22Rv1 (cell line): ENCODE measurements around the gene SERPINE1.

Source experiments
- H3K27ac ChIP-seq: fragments of 450-650 bp; 2 replicates; pipeline ENCODE4 v1.5.1; 2017
- ZFX ChIP-seq: fragments of 450-650 bp; IDR thresholded peaks from 2 replicates; pipeline ENCODE4 v1.6.1; 2017; ENCODE audit warnings: antibody characterized with exemption, borderline replicate concordance
- TF ChIP-seq, protein P1 (sequence below): fragments of 450-650 bp; IDR thresholded peaks from 2 replicates; pipeline ENCODE4 v1.5.1; 2017; ENCODE audit warnings: mild to moderate bottlenecking

The SERPINE1 gene

GRCh38 chr7:101126651-101127459, at the start of gene SERPINE1:
TSS of gene SERPINE1 (plus strand) at chr7:101127104. CDS start at chr7:101128394, 1,290 bp downstream.
- no peak within 1 kb of the TSS for H3K27ac ChIP-seq

DNA sequence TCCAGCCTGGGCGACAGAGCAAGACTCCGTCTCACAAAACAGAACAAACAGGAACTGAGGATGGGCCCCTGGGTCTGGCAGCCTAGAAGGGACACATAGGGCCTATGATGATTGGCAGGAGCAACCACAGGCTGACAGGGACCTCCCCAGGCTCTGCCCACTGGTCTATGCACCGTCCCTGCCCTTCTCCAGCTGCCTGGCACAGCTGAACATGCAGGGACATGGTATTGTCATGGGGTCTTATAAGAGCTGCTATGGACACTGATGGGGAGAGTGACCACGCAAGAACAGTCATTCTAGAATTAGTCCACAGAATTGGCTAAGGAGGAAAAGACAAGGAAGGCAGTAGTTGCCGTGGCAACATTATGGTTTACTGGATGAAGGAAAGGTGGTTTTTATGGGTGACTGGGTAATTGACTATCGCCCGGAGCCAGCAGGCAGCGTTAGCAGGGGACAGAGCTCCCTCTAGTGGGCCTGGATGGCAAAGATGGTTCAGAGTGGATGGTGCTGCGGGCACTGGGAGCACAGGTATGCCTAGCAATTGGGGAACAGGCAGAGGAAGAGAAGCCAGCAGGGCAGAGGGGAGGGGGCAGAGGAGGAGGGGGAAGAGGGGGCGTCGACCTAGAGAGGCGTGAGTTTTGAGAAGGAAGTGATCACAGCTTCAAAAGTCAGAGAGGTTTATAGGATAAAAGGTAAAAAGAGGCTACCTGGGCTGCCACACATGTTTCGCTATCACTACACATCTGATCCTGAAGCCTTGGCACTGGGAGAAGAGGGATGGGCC, 49.4 kb upstream of the SERPINE1 start:
- TF ChIP-seq, protein P1, sequence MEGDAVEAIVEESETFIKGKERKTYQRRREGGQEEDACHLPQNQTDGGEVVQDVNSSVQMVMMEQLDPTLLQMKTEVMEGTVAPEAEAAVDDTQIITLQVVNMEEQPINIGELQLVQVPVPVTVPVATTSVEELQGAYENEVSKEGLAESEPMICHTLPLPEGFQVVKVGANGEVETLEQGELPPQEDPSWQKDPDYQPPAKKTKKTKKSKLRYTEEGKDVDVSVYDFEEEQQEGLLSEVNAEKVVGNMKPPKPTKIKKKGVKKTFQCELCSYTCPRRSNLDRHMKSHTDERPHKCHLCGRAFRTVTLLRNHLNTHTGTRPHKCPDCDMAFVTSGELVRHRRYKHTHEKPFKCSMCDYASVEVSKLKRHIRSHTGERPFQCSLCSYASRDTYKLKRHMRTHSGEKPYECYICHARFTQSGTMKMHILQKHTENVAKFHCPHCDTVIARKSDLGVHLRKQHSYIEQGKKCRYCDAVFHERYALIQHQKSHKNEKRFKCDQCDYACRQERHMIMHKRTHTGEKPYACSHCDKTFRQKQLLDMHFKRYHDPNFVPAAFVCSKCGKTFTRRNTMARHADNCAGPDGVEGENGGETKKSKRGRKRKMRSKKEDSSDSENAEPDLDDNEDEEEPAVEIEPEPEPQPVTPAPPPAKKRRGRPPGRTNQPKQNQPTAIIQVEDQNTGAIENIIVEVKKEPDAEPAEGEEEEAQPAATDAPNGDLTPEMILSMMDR: peak; percentile 99
- TF ChIP-seq ZFX: no peak
- H3K27ac ChIP-seq: no peak overlapping the region

More at GRCh38 chr7:101126651-101127459, at the start of gene SERPINE1:
- TF ChIP-seq, protein P1: peak; percentile 18; the same call in 1 of the 2 replicates
- no peak for TF ChIP-seq ZFX

DNA sequence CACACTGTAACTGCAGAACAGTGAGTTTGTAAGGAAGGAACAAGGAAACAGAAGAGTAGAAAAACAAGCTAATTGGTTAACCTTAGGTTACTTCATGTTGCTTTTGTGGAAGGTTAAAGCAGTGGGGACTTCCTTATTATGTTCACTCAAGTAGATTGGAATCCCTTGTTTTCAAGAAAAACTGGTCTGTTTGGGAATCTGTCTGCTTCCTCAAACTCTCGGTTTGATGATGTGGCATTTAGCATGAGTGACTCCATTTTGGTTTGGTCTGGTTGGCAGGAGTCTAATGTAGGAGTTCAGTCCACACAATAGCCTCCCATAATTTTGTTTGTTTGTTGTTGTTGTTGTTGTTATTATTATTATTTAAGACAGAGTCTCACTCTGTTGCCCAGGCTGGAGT, 45.5 kb upstream of the SERPINE1 start:
- no peak for TF ChIP-seq ZFX
- TF ChIP-seq, protein P1: no peak
- no peak overlapping the region for H3K27ac ChIP-seq

- H3K27ac ChIP-seq: peak overlapping the region; percentile 94
These were observed 42.1 kb upstream of the SERPINE1 start for GRCh38 chr7:101084865-101085161.

DNA sequence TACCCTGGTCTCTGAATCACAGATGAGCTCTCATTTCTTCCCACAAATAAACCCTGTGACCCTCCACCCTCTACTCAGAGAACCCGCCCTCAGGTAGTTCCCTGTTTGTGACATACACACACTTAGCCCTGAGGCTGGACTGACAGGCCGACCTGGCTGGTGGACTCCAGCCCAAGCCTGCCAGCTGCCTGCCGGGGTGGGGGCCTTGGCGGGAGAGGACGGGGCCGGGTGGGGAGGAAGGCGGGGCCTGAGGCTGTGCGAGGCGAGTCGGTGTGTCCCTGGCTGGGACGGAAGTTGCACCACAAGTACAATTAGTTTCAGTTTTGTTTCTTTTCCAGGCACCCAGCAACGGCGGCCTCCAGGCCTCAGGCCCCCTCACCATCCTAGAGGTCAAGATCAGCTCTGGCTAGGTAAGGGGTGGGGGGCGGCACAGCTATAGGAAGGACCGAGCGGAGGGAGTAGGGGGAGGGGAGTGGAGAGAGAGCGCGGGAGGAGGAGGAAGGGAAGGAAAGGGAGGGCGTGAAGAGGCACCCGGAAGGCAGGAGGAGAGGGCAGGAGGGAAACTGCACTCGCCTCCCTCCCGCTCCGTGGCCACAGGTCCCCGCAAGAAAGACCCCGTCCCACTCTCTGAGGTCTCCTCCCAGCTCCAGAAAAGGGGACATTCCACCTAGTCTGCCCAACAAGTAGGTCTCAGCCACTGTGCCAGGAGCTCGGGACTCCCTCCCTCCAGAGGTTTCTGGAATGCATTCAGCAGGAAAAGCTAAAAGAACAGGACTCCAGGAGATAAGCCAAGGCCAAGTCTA, 41.5 kb upstream of the SERPINE1 start, which contains the start of gene TRIM56:
TSS of gene TRIM56 (plus strand) at position 320 of the 803 bp plus-strand sequence. CDS start 1,832 bp downstream, outside the sequence.
- TF ChIP-seq, protein P1: no peak
- no peak for TF ChIP-seq ZFX
- H3K27ac ChIP-seq: peak within 1 kb of the TSS; percentile 94

More at GRCh38 chr7:101084865-101085161, 42.1 kb upstream of the SERPINE1 start:
- TF ChIP-seq ZFX: no peak

DNA sequence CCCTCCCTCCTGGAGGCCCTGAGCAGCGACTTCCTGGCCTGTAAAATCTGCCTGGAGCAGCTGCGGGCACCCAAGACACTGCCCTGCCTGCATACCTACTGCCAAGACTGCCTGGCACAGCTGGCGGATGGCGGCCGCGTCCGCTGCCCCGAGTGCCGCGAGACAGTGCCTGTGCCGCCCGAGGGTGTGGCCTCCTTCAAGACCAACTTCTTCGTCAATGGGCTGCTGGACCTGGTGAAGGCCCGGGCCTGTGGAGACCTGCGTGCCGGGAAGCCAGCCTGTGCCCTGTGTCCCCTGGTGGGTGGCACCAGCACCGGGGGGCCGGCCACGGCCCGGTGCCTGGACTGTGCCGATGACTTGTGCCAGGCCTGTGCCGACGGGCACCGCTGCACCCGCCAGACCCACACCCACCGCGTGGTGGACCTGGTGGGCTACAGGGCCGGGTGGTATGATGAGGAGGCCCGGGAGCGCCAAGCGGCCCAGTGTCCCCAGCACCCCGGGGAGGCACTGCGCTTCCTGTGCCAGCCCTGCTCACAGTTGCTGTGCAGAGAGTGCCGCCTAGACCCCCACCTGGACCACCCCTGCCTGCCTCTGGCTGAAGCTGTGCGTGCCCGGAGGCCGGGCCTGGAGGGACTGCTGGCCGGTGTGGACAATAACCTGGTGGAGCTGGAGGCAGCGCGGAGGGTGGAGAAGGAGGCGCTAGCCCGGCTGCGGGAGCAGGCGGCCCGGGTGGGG, 39.4 kb upstream of the SERPINE1 start:
- H3K27ac ChIP-seq: no peak overlapping the region
- TF ChIP-seq, protein P1: no peak
- no peak for TF ChIP-seq ZFX

- no peak for TF ChIP-seq ZFX
- TF ChIP-seq, protein P1: no peak
- no peak overlapping the region for H3K27ac ChIP-seq
These were observed 38.9 kb upstream of the SERPINE1 start for GRCh38 chr7:101088069-101088425.
